CD4-positive, alpha-beta T cell treated with Interleukin-10 for 1 hour (primary cell): ENCODE results near the gene KLHL2.
A peak's percentile ranks its signal among the peaks of the same experiment; 100 is the strongest.

ENCODE experiments used
- DNase-seq: peaks from one replicate; pipeline ENCODE4 v3.0.0-alpha.2; 2020

KLHL2 gene

DNA sequence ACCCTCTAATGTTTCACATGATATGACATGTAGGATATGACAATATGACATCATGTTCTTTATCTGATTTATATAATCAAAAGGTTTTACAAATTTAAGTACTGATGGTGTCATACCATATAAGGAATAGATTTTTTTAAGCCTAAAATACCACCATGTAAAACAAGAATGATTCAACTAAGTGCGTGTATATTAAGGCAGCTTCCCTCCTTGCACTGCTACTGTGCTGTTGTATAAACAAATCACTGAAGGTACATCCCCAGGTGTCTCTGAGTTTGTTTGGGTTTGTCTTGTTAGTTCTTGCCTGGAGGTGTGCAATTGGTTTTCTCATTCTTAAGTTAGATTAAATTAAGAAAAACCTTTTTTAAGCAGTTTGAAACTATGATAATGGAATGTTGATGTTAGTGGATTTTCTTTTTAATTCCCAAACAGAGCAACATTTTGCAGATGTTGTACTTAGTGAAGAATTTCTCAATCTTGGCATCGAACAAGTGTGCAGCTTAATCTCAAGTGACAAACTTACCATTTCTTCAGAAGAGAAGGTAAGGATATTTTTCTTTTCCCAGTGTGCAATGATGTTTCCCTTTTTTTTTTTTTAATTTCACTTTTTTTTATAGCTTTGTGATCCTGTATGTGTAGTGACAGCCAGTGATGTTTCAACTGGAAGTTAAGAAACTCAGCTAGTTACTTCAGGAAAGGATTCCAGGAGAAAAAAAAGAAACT, 86.7 kb downstream of the KLHL2 start:
- no peak for DNase-seq

- DNase-seq, result peak; percentile 15
These were observed 87.5 kb downstream of the KLHL2 start for GRCh38 chr4:165294907-165295306.

DNA sequence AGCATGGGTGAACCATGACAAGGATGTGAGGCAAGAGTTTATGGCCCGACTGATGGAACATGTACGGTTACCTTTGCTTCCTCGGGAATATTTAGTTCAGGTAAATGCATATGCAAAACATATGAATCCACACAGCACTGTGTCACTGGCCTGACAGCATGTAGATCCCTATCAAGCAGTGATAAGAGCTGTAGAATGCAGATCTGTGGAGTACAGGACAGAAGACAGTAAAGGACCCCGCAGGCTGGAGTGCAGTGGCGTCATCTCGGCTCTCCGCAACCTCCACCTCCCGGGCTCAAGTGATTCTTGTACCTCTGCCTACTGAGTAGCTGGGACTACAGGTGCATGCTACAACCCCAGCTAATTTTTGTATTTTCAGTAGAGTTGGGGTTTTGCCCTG, 90.3 kb downstream of the KLHL2 start:
- no peak for DNase-seq

DNA sequence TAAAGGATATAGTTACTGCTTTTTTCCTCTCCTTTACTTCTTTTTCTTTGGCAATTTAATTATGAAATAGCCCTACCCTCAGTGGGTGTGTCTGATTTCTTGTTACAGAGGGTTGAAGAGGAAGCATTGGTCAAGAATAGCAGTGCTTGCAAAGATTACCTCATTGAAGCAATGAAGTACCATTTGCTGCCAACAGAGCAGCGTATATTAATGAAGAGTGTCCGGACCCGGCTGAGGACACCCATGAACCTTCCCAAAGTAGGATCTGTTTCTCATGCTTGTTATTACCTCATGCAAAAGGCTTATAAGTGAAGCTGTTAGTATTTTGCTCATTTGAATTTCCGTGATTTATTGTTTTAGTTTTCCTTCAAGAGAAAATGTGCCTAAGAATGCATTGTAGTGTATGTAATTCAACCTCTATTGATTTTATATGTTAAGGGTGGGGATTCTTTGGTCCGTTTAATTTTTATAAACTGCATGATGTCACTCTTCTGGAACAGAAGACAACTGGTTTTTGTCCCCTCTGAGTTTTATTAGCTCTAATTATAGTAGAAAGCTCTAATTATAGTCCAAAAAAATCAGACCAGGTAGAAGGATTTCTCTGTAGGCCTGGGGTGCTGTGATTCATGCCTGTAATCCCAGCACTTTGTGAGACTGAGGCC, 92.2 kb downstream of the KLHL2 start:
- DNase-seq, result no peak

- peak; percentile 15 for DNase-seq
These were observed 94.5 kb downstream of the KLHL2 start for GRCh38 chr4:165301833-165302232.

DNA sequence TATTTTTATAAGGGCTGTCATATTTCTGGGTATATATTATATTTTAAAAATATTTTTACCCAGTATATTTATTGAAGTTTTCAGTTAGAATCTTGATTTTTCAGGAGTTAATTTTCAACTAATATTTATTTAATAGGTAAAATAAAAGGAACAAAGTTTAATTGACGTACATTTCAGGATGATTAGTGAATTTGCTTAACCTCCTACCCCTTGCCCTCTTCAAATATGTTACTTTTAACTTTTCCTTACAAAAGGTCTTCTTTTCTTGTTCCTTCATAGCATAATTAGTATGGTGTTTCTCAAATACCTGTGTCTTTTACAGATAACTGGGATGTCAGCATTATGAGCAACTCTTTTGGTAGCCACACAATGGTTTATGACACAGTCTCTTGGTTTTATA, 95.3 kb downstream of the KLHL2 start:
- no peak for DNase-seq

- no peak for DNase-seq
These were observed 100.8 kb downstream of the KLHL2 start for GRCh38 chr4:165308166-165308565.

GRCh38 chr4:165308606-165309005, 101.2 kb downstream of the KLHL2 start:
- DNase-seq, result no peak

- DNase-seq, result no peak
These were observed 102.1 kb downstream of the KLHL2 start for GRCh38 chr4:165309456-165309855.

GRCh38 chr4:165312506-165312905, 105.1 kb downstream of the KLHL2 start:
- no peak for DNase-seq

GRCh38 chr4:165319030-165319429, 111.7 kb downstream of the KLHL2 start:
- DNase-seq, result no peak

DNA sequence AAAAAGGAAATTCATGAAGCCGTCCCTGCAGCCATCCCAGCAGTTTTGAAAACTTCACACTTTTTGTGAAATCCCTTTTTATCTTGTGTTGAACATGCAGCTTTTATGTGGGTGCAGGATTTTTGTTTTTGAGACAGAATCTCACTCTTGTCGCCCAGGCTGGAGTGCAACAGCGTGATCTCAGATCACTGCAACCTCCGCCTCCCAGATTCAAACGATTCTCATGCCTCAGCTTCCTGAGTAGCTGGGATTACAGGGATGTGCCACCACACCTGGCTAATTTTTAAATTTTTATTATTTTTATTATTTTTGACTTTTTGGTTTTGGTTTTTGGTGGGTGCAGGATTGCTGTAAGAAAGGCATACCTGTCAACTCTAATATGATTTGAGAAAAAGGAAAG, 112.1 kb downstream of the KLHL2 start:
- no peak for DNase-seq

DNA sequence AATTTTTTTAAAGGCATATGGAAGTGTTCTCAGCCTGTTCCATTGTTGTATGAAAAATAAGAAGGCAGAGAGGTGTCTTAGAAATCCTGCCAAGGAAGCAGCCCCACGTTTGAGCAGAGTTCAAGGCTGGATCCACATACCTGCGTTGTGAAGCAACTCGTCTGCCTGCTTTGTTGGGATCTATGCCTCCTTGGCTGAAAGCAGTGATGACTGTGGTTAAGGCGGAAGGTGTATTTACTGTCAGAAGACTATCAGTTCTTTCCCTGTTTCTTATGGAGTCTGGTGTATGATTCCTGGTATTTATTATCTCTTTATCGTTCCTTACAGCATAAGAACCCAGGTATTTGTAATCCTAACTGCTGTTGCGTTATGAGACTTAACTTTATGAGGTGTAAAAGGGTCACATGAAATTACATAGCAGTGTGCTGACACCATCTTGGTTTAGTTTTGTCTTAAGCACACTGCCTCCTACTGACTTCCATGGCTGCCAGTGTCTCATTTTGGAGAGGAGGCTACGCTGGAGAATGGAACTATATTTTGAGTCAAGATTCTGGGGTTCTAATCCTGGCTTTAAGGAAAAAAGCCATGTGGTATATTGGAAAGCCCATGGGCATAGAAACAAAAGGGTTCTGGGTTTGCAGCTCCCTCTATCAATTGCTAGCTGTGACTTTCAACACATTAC, 117.0 kb downstream of the KLHL2 start:
- no peak for DNase-seq

GRCh38 chr4:165324918-165325304, 117.5 kb downstream of the KLHL2 start:
- DNase-seq, result no peak

DNA sequence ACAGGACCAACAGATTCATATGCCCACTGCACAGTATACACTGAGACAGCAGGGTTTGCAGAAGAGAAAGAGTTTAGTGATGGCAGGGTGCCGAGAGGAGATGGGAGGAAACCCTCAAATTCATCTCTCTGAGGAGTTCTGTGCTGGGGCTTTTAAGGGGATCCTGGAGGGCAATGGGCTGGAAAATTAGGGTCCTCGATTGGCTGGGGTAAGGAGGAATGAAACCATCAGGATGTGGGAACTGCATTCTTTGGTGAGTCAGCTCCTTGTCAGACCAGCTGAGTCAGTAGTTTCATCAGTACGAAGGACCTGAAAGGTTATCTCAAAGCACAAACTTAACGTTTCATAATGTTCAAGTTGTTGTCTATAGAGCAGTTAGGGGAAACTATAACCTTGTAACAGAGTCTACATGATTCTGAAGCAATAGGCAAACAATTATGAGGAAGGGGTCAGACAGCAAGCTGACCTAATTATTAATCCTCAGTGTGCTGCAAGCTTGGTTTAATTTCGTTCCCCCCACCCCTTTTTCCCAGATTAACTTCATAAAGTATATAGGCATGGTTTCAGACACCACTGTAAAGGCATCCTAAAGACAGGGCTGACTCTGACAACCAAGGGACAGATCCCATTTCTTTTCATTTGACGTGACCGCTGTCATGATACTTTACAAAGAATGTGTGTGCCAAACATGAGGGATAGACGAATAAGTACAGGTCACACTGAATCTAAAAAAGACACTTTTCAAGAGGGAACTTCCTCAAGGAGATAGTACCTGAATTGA, 118.6 kb downstream of the KLHL2 start:
- DNase-seq, result no peak

DNA sequence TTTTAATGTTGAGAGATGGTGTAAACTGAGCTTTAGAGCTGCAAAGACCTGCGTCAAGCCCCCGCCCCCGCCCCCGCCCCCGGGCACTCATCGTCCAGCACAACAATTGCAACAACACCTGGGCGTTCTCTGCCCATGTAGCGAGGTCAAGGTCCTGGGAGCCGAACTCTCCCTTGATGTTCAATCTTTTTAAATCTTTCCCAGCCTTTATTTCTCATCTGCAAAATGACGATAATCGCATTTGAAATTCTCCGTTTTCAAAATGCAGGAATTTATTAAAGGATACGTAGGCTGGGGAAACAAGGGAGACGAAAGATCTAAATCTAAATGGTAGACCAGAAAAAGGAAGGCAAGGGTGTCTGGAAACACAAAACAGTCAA, 119.5 kb downstream of the KLHL2 start:
- no peak for DNase-seq

- peak; percentile 98 for DNase-seq
These were observed 120.1 kb downstream of the KLHL2 start, which contains the start of gene MSMO1 for GRCh38 chr4:165327211-165328100. MSMO1 (plus strand) TSS chr4:165327669; CDS start chr4:165333371, 5,702 bp downstream.

- DNase-seq, result no peak
These were observed 120.7 kb downstream of the KLHL2 start for GRCh38 chr4:165328101-165328425.

- DNase-seq, result no peak
These were observed 121.3 kb downstream of the KLHL2 start for GRCh38 chr4:165328708-165329107.

- DNase-seq, result no peak
These were observed 122.7 kb downstream of the KLHL2 start for GRCh38 chr4:165330071-165330470.

GRCh38 chr4:165330666-165331065, 123.3 kb downstream of the KLHL2 start:
- DNase-seq, result no peak

DNA sequence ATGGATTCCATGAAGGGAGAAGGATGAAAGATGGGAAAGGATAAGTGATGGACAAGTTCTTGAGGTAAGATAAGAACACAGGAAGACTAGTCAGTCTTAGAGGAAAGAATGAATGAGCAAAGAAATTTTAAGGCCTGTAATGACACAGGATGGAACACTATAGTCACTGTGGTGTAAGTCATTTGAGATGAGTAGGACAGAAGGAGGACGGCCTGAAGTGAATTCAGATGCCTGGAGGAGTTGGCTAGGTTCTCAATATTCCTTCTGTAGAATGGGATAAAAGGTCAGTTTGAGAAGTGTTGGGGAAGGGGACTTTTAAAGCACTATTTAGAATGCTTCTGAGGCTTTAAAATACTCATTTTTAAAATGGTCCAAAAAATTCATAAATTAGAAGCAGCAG, 124.0 kb downstream of the KLHL2 start:
- no peak for DNase-seq
